ENCODE measurements around the gene ANKRD18A.

The ANKRD18A gene

DNA sequence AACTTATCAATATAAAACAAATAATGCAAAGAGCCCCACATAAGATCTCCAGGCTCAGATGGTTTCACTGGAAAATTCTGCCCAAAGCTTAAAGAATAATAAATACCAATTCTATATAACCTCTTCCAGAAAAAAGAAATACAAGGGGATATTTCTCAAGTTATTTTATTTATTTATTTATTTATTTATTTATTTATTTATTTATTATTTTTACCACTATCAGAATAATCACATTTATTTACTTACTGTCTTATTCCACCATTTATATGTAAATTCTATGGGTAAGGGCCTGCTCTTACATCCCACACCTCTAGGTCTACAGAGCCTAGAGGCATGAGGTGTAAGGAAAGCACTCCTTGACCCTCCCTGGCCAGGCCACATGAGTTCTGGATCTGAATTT lies 91.1 kb downstream of the ANKRD18A start:
- no peak overlapping the region for H3K4me3 ChIP-seq (ENCODE audit: extremely low read depth, insufficient read depth, low read length, poor library complexity, severe bottlenecking)
- H3K27ac ChIP-seq (ENCODE audit: low read depth, low read length, severe bottlenecking) = no peak overlapping the region
- no peaks in the 10 kb centered on the region for H3K36me3 ChIP-seq (ENCODE audit: control insufficient read depth, insufficient read depth, low read length)
- no peaks in the 10 kb centered on the region for H3K9me3 ChIP-seq (ENCODE audit: control insufficient read depth, low read length)
- no peaks in the 10 kb centered on the region for H3K4me1 ChIP-seq (ENCODE audit: control insufficient read depth, insufficient read depth, low read length, poor library complexity, severe bottlenecking)

DNA sequence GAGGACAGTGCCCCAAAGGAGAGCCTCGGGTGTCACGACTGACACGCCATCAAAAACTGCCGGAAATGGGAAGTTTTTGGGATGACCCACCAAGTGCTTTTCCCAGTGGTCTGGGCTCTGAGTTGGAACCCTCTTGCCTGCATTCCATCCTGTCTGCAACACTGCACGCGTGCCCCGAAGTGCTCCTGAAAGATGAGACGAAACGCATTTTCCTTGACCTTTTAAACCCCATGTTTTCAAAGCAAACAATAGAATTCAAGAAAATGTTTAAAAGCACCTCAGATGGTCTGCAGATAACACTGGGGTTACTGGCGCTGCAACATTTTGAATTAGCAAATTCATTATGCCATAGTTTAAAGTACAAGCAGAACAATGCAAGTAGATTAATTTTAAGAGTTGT lies 92.9 kb downstream of the ANKRD18A start:
- no peak overlapping the region for H3K27ac ChIP-seq (ENCODE audit: low read depth, low read length, severe bottlenecking)
- no peaks in the 10 kb centered on the region for H3K36me3 ChIP-seq (ENCODE audit: control insufficient read depth, insufficient read depth, low read length)
- H3K4me3 ChIP-seq (ENCODE audit: extremely low read depth, insufficient read depth, low read length, poor library complexity, severe bottlenecking) = no peak overlapping the region
- H3K9me3 ChIP-seq (ENCODE audit: control insufficient read depth, low read length) = no peaks in the 10 kb centered on the region
- 83 to 88% methylated on average over 9 of the region's 10 CpGs for WGBS, 2 experiments (ENCODE audit: insufficient coverage in 2 of 2)
- H3K4me1 ChIP-seq (ENCODE audit: control insufficient read depth, insufficient read depth, low read length, poor library complexity, severe bottlenecking) = no peaks in the 10 kb centered on the region

DNA sequence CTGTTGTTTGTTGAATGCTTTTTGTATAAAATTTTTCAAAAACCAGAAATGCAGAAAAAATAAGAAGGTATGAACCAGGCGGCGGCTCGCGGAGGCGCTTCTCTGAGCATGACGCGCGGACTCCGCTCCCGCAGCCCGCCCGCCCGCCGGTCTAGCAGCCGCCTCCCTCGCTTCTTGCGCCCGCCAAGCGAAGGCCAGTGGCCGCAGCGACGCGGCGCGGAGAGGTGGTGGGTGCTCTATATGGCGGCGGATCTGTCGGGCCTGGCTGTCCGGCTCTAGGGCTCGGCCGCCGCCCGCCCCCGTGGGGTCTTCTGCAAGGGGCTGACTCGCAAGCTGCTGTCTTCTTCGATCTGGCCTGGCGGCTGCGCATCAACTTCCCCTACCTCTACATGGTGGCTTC lies 93.8 kb downstream of the ANKRD18A start:
- no peaks in the 10 kb centered on the region for H3K9me3 ChIP-seq (ENCODE audit: control insufficient read depth, low read length)
- H3K4me3 ChIP-seq (ENCODE audit: extremely low read depth, insufficient read depth, low read length, poor library complexity, severe bottlenecking) = no peak overlapping the region
- H3K27ac ChIP-seq (ENCODE audit: low read depth, low read length, severe bottlenecking) = no peak overlapping the region
- H3K4me1 ChIP-seq (ENCODE audit: control insufficient read depth, insufficient read depth, low read length, poor library complexity, severe bottlenecking) = no peaks in the 10 kb centered on the region
- 96 to 98% methylated on average over 25 to 36 of the region's 38 CpGs for WGBS, 2 experiments (ENCODE audit: insufficient coverage in 2 of 2)
- H3K36me3 ChIP-seq (ENCODE audit: control insufficient read depth, insufficient read depth, low read length) = no peaks in the 10 kb centered on the region

DNA sequence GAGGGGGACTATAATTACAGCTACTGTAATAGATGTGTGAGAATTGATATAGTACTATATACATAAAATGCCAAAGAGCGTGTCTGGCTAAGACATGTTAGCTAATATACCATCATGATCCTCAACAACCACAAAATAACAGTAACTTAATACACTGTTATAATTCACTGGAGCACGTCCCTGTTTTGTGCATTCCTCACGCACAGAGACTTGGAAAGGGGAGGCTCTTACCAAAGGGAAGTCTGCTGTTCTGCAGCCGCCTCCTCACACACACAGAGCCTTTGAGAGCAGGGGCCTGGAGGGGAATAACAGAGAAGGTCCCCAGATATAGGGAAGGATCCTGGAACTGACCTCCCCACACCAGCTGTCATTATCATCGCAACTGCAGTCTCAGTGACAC lies 97.3 kb downstream of the ANKRD18A start:
- H3K4me1 ChIP-seq (ENCODE audit: control insufficient read depth, insufficient read depth, low read length, poor library complexity, severe bottlenecking) = no peaks in the 10 kb centered on the region
- no peaks in the 10 kb centered on the region for H3K9me3 ChIP-seq (ENCODE audit: control insufficient read depth, low read length)
- H3K4me3 ChIP-seq (ENCODE audit: extremely low read depth, insufficient read depth, low read length, poor library complexity, severe bottlenecking) = no peak overlapping the region
- 77 to 100% methylated on average over 1 to 3 of the region's 5 CpGs for WGBS, 2 experiments (ENCODE audit: insufficient coverage in 2 of 2)
- H3K36me3 ChIP-seq (ENCODE audit: control insufficient read depth, insufficient read depth, low read length) = no peaks in the 10 kb centered on the region
- H3K27ac ChIP-seq (ENCODE audit: low read depth, low read length, severe bottlenecking) = no peak overlapping the region

DNA sequence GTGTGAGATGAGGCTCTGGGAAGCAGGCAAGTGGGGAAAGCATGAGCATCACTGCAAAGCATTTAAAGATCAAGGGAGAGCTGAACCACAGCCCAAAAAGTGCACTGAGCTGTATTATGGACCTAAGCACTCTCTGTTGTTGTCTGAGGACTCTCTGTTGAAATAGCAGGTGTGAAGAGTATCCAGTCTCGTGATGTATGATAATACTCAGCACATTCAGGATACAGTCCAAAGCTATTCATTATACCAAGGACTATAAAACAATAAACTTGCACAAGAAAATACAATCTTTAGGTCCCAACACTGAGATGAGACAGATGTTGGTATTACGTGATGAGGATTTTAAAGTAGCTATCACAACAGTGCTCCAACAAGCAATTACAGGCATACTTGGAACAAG lies 98.6 kb downstream of the ANKRD18A start:
- Histone ChIP-seq H3K9me3 (ENCODE audit: control insufficient read depth, low read length) (no peaks in the 10 kb centered on the region), H3K4me3 (ENCODE audit: extremely low read depth, insufficient read depth, low read length, poor library complexity, severe bottlenecking) (no peak overlapping the region), H3K36me3 (ENCODE audit: control insufficient read depth, insufficient read depth, low read length) (no peaks in the 10 kb centered on the region), H3K27ac (ENCODE audit: low read depth, low read length, severe bottlenecking) (no peak overlapping the region), H3K4me1 (ENCODE audit: control insufficient read depth, insufficient read depth, low read length, poor library complexity, severe bottlenecking) (no peaks in the 10 kb centered on the region)
- no CpG with 5 or more reads among the region's 2 CpGs for WGBS, 2 experiments (ENCODE audit: insufficient coverage in 2 of 2)

Data from mesodermal cell (in vitro differentiated cells).